Common myeloid progenitor, CD34-positive (primary cell): ENCODE data around the gene SLC39A12.

Source experiments
- CTCF ChIA-PET: fragments of 350-600 bp; sonication (Branson Sonifier 250); formaldehyde crosslinking; loops from one replicate; lab custom pipeline; 2021; ENCODE audit warnings: antibody characterized with exemption; lab: Charles Lee
- POLR2A ChIA-PET: fragments of 350-600 bp; sonication (Branson Sonifier 250); formaldehyde crosslinking; loops from one replicate; lab custom pipeline; 2021; ENCODE audit warnings: antibody characterized with exemption; lab: Charles Lee
- DNase-seq, 3 donors: peaks; one replicate each; pipeline versions ENCODE4 v3.0.0 to v3.0.0-alpha.2; 2013
- H3K27ac ChIP-seq, 2 experiments: 1 replicate in 1 of 2; 2 replicates in 1 of 2; pipeline ENCODE4 v1.7.0; 2013; ENCODE audit warnings: inconsistent platforms in 2 of 2, low read length in 2 of 2, mild to moderate bottlenecking in 2 of 2, low read depth in 1 of 2, moderate library complexity in 1 of 2; ENCODE audit not compliant: severe bottlenecking in 2 of 2, insufficient read depth in 1 of 2, poor library complexity in 1 of 2
- H3K27me3 ChIP-seq, 5 experiments: replicated peaks in 2 of 5; 1 replicate in 3 of 5; 2 replicates in 2 of 5; pipeline versions ENCODE4 v1.6.1 to v1.7.0; 2013; ENCODE audit warnings: low read length in 4 of 5, mild to moderate bottlenecking in 2 of 5, moderate library complexity in 2 of 5, inconsistent platforms in 1 of 5; ENCODE audit not compliant: insufficient read depth in 5 of 5, control insufficient read depth in 4 of 5
- H3K36me3 ChIP-seq, 4 experiments: 1 replicate in 2 of 4; 2 replicates in 2 of 4; pipeline versions ENCODE4 v1.6.1 to v1.7.0; 2013; ENCODE audit warnings: low read length in 3 of 4, control low read depth in 1 of 4, mild to moderate bottlenecking in 1 of 4; ENCODE audit not compliant: control insufficient read depth in 4 of 4, insufficient read depth in 4 of 4
- H3K4me1 ChIP-seq, 4 experiments: 1 replicate in 3 of 4; 2 replicates in 1 of 4; pipeline versions ENCODE4 v1.6.1 to v1.7.1; 2013; ENCODE audit warnings: low read length in 3 of 4, mild to moderate bottlenecking in 3 of 4, control low read depth in 1 of 4, inconsistent platforms in 1 of 4, moderate library complexity in 1 of 4; ENCODE audit not compliant: control insufficient read depth in 4 of 4, insufficient read depth in 4 of 4; ENCODE audit errors: control extremely low read depth in 1 of 4
- H3K4me3 ChIP-seq, 7 experiments: 1 replicate in 4 of 7; 2 replicates in 3 of 7; pipeline versions ENCODE4 v1.5.1 to v1.7.0; 2013; ENCODE audit warnings: mild to moderate bottlenecking in 7 of 7, low read length in 6 of 7, moderate library complexity in 6 of 7, inconsistent platforms in 2 of 7, low read depth in 2 of 7, control low read depth in 1 of 7; ENCODE audit not compliant: insufficient read depth in 4 of 7, control insufficient read depth in 1 of 7; ENCODE audit errors: extremely low read depth in 1 of 7
- H3K9me3 ChIP-seq, 5 experiments: 1 replicate in 4 of 5; 2 replicates in 1 of 5; pipeline versions ENCODE4 v1.6.1 to v1.7.1; 2013; ENCODE audit warnings: low read length in 4 of 5, mild to moderate bottlenecking in 2 of 5, inconsistent platforms in 1 of 5, low read depth in 1 of 5, moderate library complexity in 1 of 5; ENCODE audit not compliant: control insufficient read depth in 4 of 5, insufficient read depth in 2 of 5; ENCODE audit errors: control extremely low read depth in 1 of 5
- WGBS: methylation state at CpG from one replicate; pipeline ENCODE4 v1.1.5; 2013; ENCODE audit not compliant: insufficient coverage; 5-methylcytosine and 5-hydroxymethylcytosine counted together

Gene SLC39A12

GRCh38 chr10:18075881-18076280 lies 124.2 kb downstream of the SLC39A12 start:
- H3K27ac ChIP-seq: no peak overlapping the region
- H3K36me3 ChIP-seq: no peaks in the 10 kb centered on the region
- POLR2A ChIA-PET: no interaction called here
- WGBS: 86% methylated on average over 2 of the region's 3 CpGs
- peaks cover 0 to 4% (median 0%) of the 10 kb centered on the region in 5 experiments for H3K9me3 ChIP-seq
- DNase-seq: no peak
- no peaks in the 10 kb centered on the region for H3K27me3 ChIP-seq
- peaks cover 0 to 8% (median under 1%) of the 10 kb centered on the region in 4 experiments for H3K4me1 ChIP-seq
- CTCF ChIA-PET: no interaction called here
- no peak overlapping the region for H3K4me3 ChIP-seq

DNA sequence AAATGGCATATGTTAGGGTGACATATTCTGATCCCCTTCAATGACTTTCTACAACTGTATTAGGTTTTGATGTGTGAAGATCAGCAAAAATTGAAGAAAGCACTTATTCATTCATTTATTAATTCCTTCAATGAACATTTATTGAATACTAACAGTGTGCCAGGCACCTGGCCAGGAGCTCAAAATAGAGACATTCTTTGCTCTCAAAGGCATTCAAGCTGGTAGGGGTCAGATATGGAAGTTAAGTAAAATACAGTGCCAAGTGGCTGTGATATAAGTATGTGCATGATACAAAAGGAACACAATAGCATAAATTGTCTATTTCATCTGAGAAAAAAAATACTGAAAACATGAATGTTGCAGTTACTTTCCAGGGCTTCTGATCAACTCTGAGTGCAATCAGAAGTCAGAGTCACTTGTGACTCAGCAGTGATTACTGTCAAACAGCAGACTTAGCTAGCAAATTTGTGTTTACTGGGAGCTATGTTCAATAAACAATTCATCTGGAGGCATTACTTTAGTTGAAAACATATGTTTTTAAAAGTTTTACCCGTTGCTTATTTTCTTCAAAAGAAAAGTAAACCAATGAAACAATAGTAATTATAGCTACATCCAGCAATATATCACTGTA lies 128.1 kb downstream of the SLC39A12 start:
- H3K27ac ChIP-seq: no peak overlapping the region
- no peak overlapping the region for H3K4me3 ChIP-seq
- H3K27me3 ChIP-seq: no peaks in the 10 kb centered on the region
- H3K9me3 ChIP-seq: peaks cover 0 to under 1% (median 0%) of the 10 kb centered on the region in 5 experiments
- WGBS: no CpG with 5 or more reads among the region's 1 CpG
- no peak for DNase-seq
- CTCF ChIA-PET: interaction anchor here (1.1 kb wide), 1 partner anchor 17 kb away, joined by 3 read pairs; no protein-coding TSS in a partner anchor
- POLR2A ChIA-PET: no interaction called here
- H3K36me3 ChIP-seq: no peaks in the 10 kb centered on the region
- H3K4me1 ChIP-seq: peaks cover 0 to 8% (median under 1%) of the 10 kb centered on the region in 4 experiments

GRCh38 chr10:18082381-18082780 lies 130.7 kb downstream of the SLC39A12 start:
- Histone ChIP-seq H3K27ac (no peak overlapping the region), H3K9me3 (no peaks in the 10 kb centered on the region), H3K4me3 (no peak overlapping the region), H3K27me3 (no peaks in the 10 kb centered on the region), H3K36me3 (no peaks in the 10 kb centered on the region), H3K4me1 (peaks cover 0 to 8% (median under 1%) of the 10 kb centered on the region in 4 experiments)
- POLR2A ChIA-PET: no interaction called here
- no peak for DNase-seq
- CTCF ChIA-PET: interaction anchor here (0.5 kb wide), 1 partner anchor 63 kb away, joined by 3 read pairs; no protein-coding TSS in a partner anchor
- WGBS: 86% methylated on average over 2 of the region's 8 CpGs

DNA sequence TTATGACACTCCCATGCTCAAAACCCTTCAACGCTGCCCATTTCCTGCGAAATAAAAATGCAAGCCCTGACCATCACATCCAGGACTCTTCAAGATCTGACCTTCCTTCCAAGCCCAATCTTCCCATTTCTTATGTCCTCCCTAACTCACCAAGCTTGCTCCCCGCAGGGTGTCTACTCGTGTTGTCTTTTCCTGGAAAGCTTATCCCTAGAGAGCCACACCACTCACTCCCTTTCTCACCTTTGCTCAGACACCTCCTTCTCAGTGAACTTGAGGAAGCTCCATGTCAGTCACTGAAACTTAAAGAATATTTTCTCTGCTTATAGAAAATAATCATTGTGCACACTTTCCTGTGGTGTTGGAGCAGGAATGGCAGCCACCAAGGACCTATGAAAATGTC lies 134.1 kb downstream of the SLC39A12 start:
- POLR2A ChIA-PET: no interaction called here
- no peaks in the 10 kb centered on the region for H3K27me3 ChIP-seq
- H3K36me3 ChIP-seq: no peaks in the 10 kb centered on the region
- DNase-seq: no peak
- no peak overlapping the region for H3K27ac ChIP-seq
- CTCF ChIA-PET: no interaction called here
- no peaks in the 10 kb centered on the region for H3K4me1 ChIP-seq
- H3K9me3 ChIP-seq: no peaks in the 10 kb centered on the region
- H3K4me3 ChIP-seq: no peak overlapping the region
- WGBS: 93% methylated on average over 4 of the region's 4 CpGs

DNA sequence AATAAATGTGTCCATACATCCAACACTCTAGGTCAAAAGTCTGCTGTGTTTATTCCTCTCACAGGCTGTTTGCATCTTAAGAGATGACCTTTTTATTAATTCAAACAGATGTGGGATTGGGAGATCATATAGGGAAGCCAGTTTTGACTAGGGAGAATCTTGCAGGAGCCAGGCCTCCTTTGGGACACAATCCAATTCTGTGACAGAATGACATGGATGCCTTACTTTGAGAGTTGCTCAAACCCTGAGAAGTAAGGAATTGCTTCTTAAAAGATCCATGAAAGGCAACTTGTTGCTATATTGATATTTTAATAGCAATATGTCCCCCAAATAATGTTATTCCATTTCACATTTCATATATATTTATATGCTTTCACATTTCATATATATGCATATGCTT lies 135.0 kb downstream of the SLC39A12 start:
- Histone ChIP-seq H3K27ac (no peak overlapping the region), H3K4me3 (no peak overlapping the region), H3K27me3 (no peaks in the 10 kb centered on the region), H3K36me3 (no peaks in the 10 kb centered on the region), H3K4me1 (no peaks in the 10 kb centered on the region), H3K9me3 (no peaks in the 10 kb centered on the region)
- ChIA-PET CTCF (interaction anchor here (1.4 kb wide), 1 partner anchor 121 kb away, joined by 3 read pairs; no protein-coding TSS in a partner anchor), POLR2A (no interaction called here)
- DNase-seq: no peak

- Histone ChIP-seq H3K36me3 (no peaks in the 10 kb centered on the region), H3K9me3 (no peaks in the 10 kb centered on the region), H3K4me1 (no peaks in the 10 kb centered on the region), H3K27ac (no peak overlapping the region), H3K4me3 (no peak overlapping the region), H3K27me3 (no peaks in the 10 kb centered on the region)
- CTCF ChIA-PET: interaction anchor here (1.4 kb wide), 1 partner anchor 120 kb away, joined by 3 read pairs; no protein-coding TSS in a partner anchor
- DNase-seq: no peak
- 98% methylated on average over 5 of the region's 5 CpGs for WGBS
- POLR2A ChIA-PET: no interaction called here
Measured at GRCh38 chr10:18087355-18087754, 135.6 kb downstream of the SLC39A12 start.
